ENCODE results near the gene ANKRD10.

- TF ChIP-seq CTCF (IDR thresholded peaks at IDR 0.05; ENCODE audit: control extremely low read depth in 1 of 3, insufficient read depth in 1 of 3, low read depth in 1 of 3, low read length in 3 of 3) (peak; percentile 33 to 70 (median 61)), BRCA1 (IDR thresholded peaks at IDR 0.05; ENCODE audit: low read depth, low read length) (no peak), POLR2AphosphoS5 (IDR thresholded peaks at IDR 0.05; ENCODE audit: low read depth, low read length) (no peak), TBP (IDR thresholded peaks at IDR 0.05; ENCODE audit: low read depth, low read length) (no peak), JUND (IDR thresholded peaks at IDR 0.05; ENCODE audit: low read length) (no peak)
These were observed 10.2 kb upstream of the ANKRD10 start for GRCh38 chr13:110925023-110925612.

All from H1 (cell line).